ENCODE results near the gene SDF2L1.

Gene SDF2L1

GRCh38 chr22:21659864-21660525, 17.9 kb downstream of the SDF2L1 start:
- Histone ChIP-seq H3K4ac (ENCODE audit: low read depth in 1 of 2, low read length in 2 of 2) (no peak overlapping the region), H2BK12ac (ENCODE audit: low read length in 2 of 2) (no peak overlapping the region), H2BK5ac (ENCODE audit: low read depth, low read length, poor library complexity, severe bottlenecking) (no peak overlapping the region), H2BK120ac (ENCODE audit: low read depth, low read length) (no peak overlapping the region), H3K4me1 (ENCODE audit: control insufficient read depth, insufficient read depth, low read depth, low read length) (peaks cover 13% of the 10 kb centered on the region), H4K91ac (ENCODE audit: low read length) (no peak overlapping the region), H3K9ac (ENCODE audit: low read length) (no peak overlapping the region), H3K4me3 (ENCODE audit: insufficient read depth in 1 of 2, low read depth in 1 of 2, low read length in 2 of 2) (no peak overlapping the region), H3K27me3 (ENCODE audit: control insufficient read depth in 1 of 2, insufficient read depth in 1 of 2, low read length in 2 of 2) (peaks cover 15 to 32% of the 10 kb centered on the region in 2 experiments), H4K8ac (ENCODE audit: low read length) (no peak overlapping the region), H2AFZ (ENCODE audit: low read depth, low read length) (no peak overlapping the region), H3K4me2 (ENCODE audit: low read length, poor library complexity, severe bottlenecking) (no peak overlapping the region), H3K27ac (ENCODE audit: low read length, poor library complexity, severe bottlenecking) (no peak overlapping the region), H3K79me1 (replicated peaks; ENCODE audit: low read length, poor library complexity, severe bottlenecking) (no peaks in the 10 kb centered on the region), H3K18ac (ENCODE audit: low read depth in 1 of 2, low read length in 2 of 2) (no peak overlapping the region), H3K14ac (ENCODE audit: low read length in 2 of 2) (no peak overlapping the region), H3K36me3 (ENCODE audit: control insufficient read depth in 1 of 2, insufficient read depth in 2 of 2, low read depth in 1 of 2, low read length in 2 of 2) (no peaks in the 10 kb centered on the region), H2AK5ac (ENCODE audit: low read length, severe bottlenecking) (no peak overlapping the region), H2BK15ac (ENCODE audit: low read depth, poor library complexity, severe bottlenecking) (no peak overlapping the region), H3K23ac (ENCODE audit: low read length in 2 of 2) (no peak overlapping the region), H3K9me3 (ENCODE audit: control insufficient read depth, low read length) (no peaks in the 10 kb centered on the region)
- no peak for DNase-seq
- WGBS = 85% methylated on average over 7 of the region's 7 CpGs

- Histone ChIP-seq H4K8ac (ENCODE audit: low read length) (no peak overlapping the region), H3K27ac (ENCODE audit: low read length, poor library complexity, severe bottlenecking) (no peak overlapping the region), H2BK120ac (ENCODE audit: low read depth, low read length) (no peak overlapping the region), H3K27me3 (ENCODE audit: control insufficient read depth in 1 of 2, insufficient read depth in 1 of 2, low read length in 2 of 2) (peaks cover 15 to 32% of the 10 kb centered on the region in 2 experiments), H3K4me3 (ENCODE audit: insufficient read depth in 1 of 2, low read depth in 1 of 2, low read length in 2 of 2) (no peak overlapping the region), H3K4me2 (ENCODE audit: low read length, poor library complexity, severe bottlenecking) (no peak overlapping the region), H2BK12ac (ENCODE audit: low read length in 2 of 2) (no peak overlapping the region), H3K14ac (ENCODE audit: low read length in 2 of 2) (no peak overlapping the region), H3K79me1 (replicated peaks; ENCODE audit: low read length, poor library complexity, severe bottlenecking) (no peaks in the 10 kb centered on the region), H3K36me3 (ENCODE audit: control insufficient read depth in 1 of 2, insufficient read depth in 2 of 2, low read depth in 1 of 2, low read length in 2 of 2) (no peaks in the 10 kb centered on the region), H3K4me1 (ENCODE audit: control insufficient read depth, insufficient read depth, low read depth, low read length) (peaks cover 17% of the 10 kb centered on the region), H2BK15ac (ENCODE audit: low read depth, poor library complexity, severe bottlenecking) (no peak overlapping the region), H4K91ac (ENCODE audit: low read length) (no peak overlapping the region), H2AK5ac (ENCODE audit: low read length, severe bottlenecking) (no peak overlapping the region), H2AFZ (ENCODE audit: low read depth, low read length) (no peak overlapping the region), H3K23ac (ENCODE audit: low read length in 2 of 2) (no peak overlapping the region), H3K9me3 (ENCODE audit: control insufficient read depth, low read length) (no peaks in the 10 kb centered on the region), H3K18ac (ENCODE audit: low read depth in 1 of 2, low read length in 2 of 2) (no peak overlapping the region), H3K9ac (ENCODE audit: low read length) (no peak overlapping the region), H2BK5ac (ENCODE audit: low read depth, low read length, poor library complexity, severe bottlenecking) (no peak overlapping the region), H3K4ac (ENCODE audit: low read depth in 1 of 2, low read length in 2 of 2) (no peak overlapping the region)
- WGBS = 82% methylated on average over 7 of the region's 7 CpGs
- no peak for DNase-seq
Measured at GRCh38 chr22:21660904-21661303, 18.8 kb downstream of the SDF2L1 start.

GRCh38 chr22:21661991-21662390, 19.9 kb downstream of the SDF2L1 start:
- Histone ChIP-seq H3K9me3 (ENCODE audit: control insufficient read depth, low read length) (no peaks in the 10 kb centered on the region), H4K8ac (ENCODE audit: low read length) (no peak overlapping the region), H3K4me3 (ENCODE audit: insufficient read depth in 1 of 2, low read depth in 1 of 2, low read length in 2 of 2) (no peak overlapping the region), H2AK5ac (ENCODE audit: low read length, severe bottlenecking) (no peak overlapping the region), H2BK12ac (ENCODE audit: low read length in 2 of 2) (no peak overlapping the region), H2BK5ac (ENCODE audit: low read depth, low read length, poor library complexity, severe bottlenecking) (no peak overlapping the region), H3K4me2 (ENCODE audit: low read length, poor library complexity, severe bottlenecking) (no peak overlapping the region), H3K14ac (ENCODE audit: low read length in 2 of 2) (no peak overlapping the region), H2BK15ac (ENCODE audit: low read depth, poor library complexity, severe bottlenecking) (no peak overlapping the region), H2AFZ (ENCODE audit: low read depth, low read length) (no peak overlapping the region), H3K23ac (ENCODE audit: low read length in 2 of 2) (no peak overlapping the region), H2BK120ac (ENCODE audit: low read depth, low read length) (no peak overlapping the region), H3K4ac (ENCODE audit: low read depth in 1 of 2, low read length in 2 of 2) (no peak overlapping the region), H4K91ac (ENCODE audit: low read length) (no peak overlapping the region), H3K18ac (ENCODE audit: low read depth in 1 of 2, low read length in 2 of 2) (no peak overlapping the region), H3K36me3 (ENCODE audit: control insufficient read depth in 1 of 2, insufficient read depth in 2 of 2, low read depth in 1 of 2, low read length in 2 of 2) (no peaks in the 10 kb centered on the region), H3K27me3 (ENCODE audit: control insufficient read depth in 1 of 2, insufficient read depth in 1 of 2, low read length in 2 of 2) (peaks cover 15 to 27% of the 10 kb centered on the region in 2 experiments), H3K79me1 (replicated peaks; ENCODE audit: low read length, poor library complexity, severe bottlenecking) (peaks cover 3% of the 10 kb centered on the region), H3K27ac (ENCODE audit: low read length, poor library complexity, severe bottlenecking) (no peak overlapping the region), H3K9ac (ENCODE audit: low read length) (no peak overlapping the region), H3K4me1 (ENCODE audit: control insufficient read depth, insufficient read depth, low read depth, low read length) (peaks cover 18% of the 10 kb centered on the region)
- 92% methylated on average over 3 of the region's 5 CpGs for WGBS
- no peak for DNase-seq

DNA sequence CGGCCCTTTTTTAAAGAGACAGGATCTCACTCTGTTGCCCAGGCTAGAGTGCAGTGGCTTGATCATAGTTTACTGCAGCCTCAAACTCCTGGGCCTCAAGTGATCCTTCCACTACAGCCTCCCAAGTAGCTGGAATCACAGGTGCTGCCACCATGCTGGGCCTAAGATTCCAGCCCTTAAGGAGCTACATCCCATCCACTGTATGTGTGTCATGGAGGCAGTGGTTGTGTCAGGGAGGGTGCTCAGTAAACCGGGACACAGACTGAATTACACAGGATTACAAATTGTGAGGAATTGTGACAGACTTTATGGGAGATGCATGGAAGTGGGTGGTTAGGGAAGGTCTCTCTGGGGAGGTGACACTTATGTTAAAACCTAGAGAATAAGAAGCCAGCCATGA, 21.6 kb downstream of the SDF2L1 start:
- Histone ChIP-seq H4K91ac (ENCODE audit: low read length) (no peak overlapping the region), H2AK5ac (ENCODE audit: low read length, severe bottlenecking) (no peak overlapping the region), H3K18ac (ENCODE audit: low read depth in 1 of 2, low read length in 2 of 2) (no peak overlapping the region), H3K79me1 (replicated peaks; ENCODE audit: low read length, poor library complexity, severe bottlenecking) (peaks cover 8% of the 10 kb centered on the region), H3K4me2 (ENCODE audit: low read length, poor library complexity, severe bottlenecking) (no peak overlapping the region), H4K8ac (ENCODE audit: low read length) (no peak overlapping the region), H3K4ac (ENCODE audit: low read depth in 1 of 2, low read length in 2 of 2) (no peak overlapping the region), H2BK12ac (ENCODE audit: low read length in 2 of 2) (no peak overlapping the region), H2BK15ac (ENCODE audit: low read depth, poor library complexity, severe bottlenecking) (no peak overlapping the region), H3K27me3 (ENCODE audit: control insufficient read depth in 1 of 2, insufficient read depth in 1 of 2, low read length in 2 of 2) (peaks cover 15 to 18% of the 10 kb centered on the region in 2 experiments), H3K4me1 (ENCODE audit: control insufficient read depth, insufficient read depth, low read depth, low read length) (peaks cover 5% of the 10 kb centered on the region), H3K4me3 (ENCODE audit: insufficient read depth in 1 of 2, low read depth in 1 of 2, low read length in 2 of 2) (no peak overlapping the region), H2BK120ac (ENCODE audit: low read depth, low read length) (no peak overlapping the region), H3K9ac (ENCODE audit: low read length) (no peak overlapping the region), H3K14ac (ENCODE audit: low read length in 2 of 2) (no peak overlapping the region), H3K9me3 (ENCODE audit: control insufficient read depth, low read length) (no peaks in the 10 kb centered on the region), H2BK5ac (ENCODE audit: low read depth, low read length, poor library complexity, severe bottlenecking) (no peak overlapping the region), H3K36me3 (ENCODE audit: control insufficient read depth in 1 of 2, insufficient read depth in 2 of 2, low read depth in 1 of 2, low read length in 2 of 2) (no peaks in the 10 kb centered on the region), H2AFZ (ENCODE audit: low read depth, low read length) (no peak overlapping the region), H3K27ac (ENCODE audit: low read length, poor library complexity, severe bottlenecking) (no peak overlapping the region), H3K23ac (ENCODE audit: low read length in 2 of 2) (no peak overlapping the region)
- 98% methylated on average over 2 of the region's 2 CpGs for WGBS
- no peak for DNase-seq
